ENCODE results near the gene MGAM2.

MGAM2 gene

DNA sequence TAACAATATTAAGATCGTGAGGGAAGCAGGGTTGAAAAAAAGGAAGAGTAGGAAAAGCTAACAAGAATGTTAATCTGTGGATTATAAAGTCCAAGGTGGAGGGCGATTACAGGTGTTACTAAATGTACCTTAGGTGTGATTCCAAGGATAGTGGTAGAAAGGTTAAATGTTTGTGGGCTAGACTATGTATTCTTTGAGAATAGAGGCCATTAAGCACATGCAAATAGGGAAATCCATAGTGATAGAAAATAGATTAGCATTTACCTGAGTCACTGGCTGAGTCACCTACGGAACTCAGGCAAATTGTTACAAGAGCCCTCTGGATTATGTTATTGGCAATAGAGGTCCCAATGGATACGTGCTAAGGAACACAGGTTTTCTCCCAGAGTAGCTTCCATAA, 9.0 kb downstream of the MGAM2 start:
- DNase-seq (ENCODE audit: low read depth in 2 of 2), result no peak

DNA sequence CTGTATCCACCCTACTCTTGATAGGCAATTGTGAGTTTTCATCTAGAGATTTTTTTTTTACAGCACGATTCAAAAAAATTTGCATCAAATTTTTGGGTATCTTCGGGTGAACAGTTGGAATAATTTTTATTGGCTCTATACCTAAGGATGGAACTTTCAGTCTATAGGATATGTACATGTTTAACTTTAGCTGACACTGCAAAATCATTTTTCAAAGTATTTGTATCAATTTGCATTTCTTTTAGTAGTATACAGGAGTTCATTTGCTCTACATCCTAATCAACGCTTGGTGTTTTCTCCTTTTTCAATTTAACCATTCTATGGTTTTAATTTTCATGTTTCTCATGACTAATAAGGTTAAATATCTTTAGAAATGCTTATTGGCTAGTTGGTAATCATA, 11.7 kb downstream of the MGAM2 start:
- no peak for DNase-seq (ENCODE audit: low read depth in 2 of 2)

DNA sequence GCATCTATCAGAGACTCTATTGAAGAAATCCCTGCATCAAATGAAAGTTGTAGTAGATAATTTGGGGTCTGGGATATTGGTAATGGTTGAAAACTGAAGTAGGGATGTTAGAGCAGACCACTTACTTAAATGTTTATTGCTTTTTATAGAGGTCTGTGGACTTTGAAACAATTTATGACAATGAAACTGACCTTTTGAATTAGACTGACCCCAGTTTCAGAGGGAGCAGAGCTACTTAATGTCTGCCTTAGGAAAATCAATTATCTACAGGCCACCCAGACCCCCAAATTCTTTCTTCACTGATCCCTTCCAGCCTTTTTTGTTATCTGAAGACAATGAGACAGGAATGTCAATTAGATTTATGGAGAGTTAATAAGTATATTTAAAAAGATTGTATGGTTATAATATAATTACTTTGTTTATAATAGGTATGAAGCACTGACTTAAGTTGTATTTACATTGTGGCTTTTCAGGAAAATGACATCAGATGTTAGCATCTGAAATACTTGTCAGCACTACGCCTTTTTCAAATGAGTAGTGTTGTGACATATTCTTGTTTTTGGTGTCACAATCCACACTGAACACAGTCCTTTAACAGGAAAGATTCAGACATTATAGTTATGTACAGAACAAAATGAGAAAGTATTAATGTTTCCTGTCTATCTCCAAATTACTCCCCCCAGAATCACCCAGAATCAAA, 13.9 kb downstream of the MGAM2 start:
- DNase-seq (ENCODE audit: low read depth in 2 of 2), result no peak

DNA sequence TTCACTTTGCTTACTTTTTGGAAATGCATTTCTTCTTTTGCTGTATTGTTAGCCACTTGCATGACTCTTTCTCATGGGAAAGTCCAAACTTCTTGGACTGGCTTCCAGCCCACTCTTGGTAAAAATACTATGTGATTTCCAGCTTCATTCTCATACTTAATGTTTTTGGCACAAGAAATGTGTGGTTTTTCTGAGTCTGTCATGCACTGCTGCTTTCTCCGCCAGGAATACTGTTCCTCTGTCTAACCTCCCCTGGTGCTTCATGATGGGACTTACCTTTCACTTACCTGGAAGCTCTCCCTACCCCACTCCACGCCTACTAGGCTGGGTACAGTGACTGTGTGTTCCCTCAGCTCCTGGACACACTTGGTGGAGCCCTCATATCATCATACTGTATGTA, 18.7 kb downstream of the MGAM2 start:
- no peak for DNase-seq (ENCODE audit: low read depth in 2 of 2)

DNA sequence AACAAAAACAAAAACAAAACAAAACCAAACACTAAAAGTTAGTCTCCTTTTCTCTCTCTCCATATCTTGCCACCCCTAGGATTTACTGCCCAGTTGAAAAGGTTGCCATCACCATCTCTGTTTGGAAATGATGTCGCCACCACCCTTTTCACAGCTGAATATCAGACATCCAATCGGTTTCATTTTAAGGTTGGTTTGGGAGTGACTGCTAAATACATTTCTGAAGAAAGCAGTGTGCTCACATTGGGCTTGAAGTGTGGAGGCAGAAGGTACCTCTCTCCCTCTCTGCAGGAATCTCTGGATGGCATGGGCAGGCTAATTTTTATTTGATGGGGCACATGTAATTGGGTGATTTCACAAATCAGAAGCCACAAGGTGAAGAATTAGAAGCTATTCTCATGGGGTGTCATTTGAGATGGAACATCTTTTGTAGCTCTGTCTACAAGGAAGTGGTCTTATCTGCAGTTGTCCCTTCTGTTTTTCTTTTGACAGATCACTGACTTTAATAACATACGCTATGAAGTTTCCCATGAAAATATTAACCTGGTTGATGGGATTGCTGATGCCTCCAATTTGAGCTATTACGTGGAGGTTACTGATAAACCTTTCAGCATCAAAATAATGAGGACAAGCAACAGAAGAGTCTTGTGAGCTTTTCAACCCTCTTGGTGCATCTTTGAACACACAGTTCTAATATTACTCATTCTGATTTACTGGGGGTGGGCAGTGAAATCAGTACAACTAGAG, 20.1 kb downstream of the MGAM2 start:
- no peak for DNase-seq (ENCODE audit: low read depth in 2 of 2)

DNA sequence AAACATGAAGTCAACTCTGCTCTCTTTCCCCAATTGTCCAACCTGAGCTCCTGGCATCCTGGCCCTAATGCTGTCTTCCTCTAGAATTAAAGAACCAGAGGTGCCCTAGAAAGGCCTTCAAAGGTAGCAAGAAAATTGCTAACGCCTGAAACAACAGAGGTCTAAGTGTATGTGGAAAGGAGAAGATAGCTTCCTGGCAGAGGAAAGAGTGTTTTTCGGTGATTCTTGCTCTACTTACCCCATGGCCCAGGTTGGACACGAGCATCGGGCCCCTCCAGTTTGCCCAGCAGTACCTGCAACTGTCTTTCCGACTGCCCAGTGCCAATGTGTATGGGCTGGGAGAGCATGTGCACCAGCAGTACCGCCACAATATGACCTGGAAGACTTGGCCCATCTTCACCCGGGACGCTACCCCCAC, 22.2 kb downstream of the MGAM2 start:
- DNase-seq (ENCODE audit: low read depth in 2 of 2), result no peak

DNA sequence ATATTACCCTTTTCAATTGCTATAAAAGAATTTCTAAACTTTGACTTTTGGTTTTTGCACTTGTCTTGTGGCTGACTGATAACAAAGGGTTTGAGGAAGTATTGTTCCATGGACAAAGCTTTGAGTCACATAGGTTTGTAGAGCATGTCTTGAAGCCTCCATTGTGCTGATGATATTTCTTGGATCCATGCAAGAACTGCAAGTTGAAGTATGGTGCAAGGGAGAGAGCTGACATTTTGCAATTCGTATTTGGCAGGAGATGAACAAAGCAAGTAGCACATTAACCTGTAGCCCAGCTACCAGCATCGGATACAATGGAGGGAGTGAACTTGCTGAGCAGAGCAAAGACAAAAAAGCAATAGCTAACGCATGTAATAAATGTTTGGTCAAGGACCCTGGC, 23.4 kb downstream of the MGAM2 start:
- no peak for DNase-seq (ENCODE audit: low read depth in 2 of 2)

DNA sequence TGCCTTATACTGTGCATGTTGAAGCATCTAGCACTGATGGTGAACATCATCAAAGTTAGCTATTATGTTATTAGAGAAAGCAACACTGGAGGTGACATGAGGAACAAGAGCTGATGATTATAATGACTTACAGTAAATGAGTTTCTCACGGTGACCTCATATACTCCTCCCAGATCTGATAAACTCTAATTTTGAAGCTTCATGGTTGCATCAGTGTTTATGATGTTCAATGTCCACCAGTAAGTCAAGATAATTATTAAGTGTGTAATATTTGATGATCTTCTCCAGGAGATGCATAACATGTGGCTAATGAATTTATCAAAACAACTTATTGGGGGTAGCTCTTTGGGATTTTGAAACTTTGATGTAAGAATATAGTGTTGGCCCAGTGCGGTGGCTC, 27.5 kb downstream of the MGAM2 start:
- no peak for DNase-seq (ENCODE audit: low read depth in 2 of 2)

DNA sequence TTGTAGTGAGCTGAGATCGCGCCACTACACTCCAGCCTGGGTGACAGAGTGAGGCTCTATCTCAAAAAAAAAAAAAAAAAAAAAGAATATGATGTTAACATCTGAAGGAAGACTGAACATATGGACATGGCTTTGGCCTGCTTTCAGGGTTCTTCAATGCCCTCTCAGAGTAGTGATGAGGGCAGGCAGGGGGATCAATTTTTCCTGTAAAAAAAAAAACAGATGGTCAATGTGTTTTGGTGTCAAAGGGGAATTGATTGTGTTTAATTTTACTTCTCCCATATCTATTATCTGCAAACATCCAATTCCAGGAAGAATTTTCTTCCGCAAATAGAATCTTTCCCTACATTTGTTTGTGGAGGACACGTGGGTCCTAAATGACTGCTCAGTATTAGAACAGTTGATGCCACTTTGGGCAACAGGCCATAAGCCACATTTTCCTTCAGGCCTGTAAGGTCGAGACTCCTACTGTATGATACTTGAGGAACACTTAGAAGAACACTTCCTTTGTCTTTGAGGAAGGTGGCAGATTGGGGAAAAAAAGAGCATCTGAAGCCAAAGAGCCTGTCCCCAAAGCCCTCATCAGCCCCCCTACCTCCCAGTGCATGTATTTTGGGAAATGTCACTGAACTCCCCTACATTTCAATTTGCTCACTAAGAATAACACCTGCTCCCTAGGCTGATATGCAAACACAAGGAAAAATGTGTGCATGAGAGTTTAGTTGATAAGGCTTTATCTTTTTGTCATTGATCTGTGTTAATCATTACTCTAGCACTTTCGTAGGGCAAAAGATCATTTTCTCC, 28.3 kb downstream of the MGAM2 start:
- no peak for DNase-seq (ENCODE audit: low read depth in 2 of 2)

DNA sequence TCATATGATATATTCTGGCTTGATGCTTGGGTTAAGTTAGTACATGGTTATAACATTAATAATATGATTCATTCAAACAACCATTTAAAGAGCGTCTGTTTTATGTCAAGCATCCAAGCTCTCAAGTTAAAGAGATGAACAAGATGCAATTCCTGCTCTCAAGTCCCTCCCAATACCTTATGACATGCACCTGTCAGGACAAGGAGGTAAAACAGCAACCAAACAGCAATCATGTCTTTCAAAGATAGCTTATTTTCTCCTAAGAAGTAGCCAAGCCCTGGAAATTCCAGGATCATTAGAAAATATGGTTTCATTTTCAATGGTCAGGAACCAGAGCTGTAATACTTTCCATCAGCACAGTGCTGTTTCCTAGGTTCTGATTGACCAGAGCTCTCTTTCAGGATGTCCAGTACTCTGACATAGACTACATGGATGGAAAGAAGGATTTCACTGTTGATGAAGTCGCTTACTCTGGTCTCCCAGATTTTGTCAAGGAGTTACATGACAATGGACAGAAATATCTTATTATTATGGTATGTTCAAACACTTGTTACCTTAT, 29.0 kb downstream of the MGAM2 start:
- DNase-seq (ENCODE audit: low read depth in 2 of 2), result no peak

DNA sequence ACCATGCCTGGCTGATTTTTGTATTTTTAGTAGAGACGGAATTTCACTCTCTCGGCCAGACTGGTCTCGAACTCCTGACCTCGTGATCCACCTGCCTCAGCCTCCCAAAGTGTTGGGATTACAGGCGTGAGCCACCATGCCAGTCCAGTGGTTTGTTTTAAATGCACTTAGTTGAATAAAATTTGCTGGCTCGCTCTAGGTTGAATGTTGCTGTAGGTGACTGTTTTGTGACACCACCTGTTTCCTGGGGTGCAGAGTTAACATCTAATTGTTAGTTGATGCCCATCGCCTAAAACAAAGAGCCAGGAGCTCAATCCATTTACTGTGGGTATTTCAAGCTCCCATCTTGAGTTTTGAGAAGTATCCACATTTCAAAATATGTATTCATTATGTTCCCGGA, 31.2 kb downstream of the MGAM2 start:
- DNase-seq (ENCODE audit: low read depth in 2 of 2), result no peak

DNA sequence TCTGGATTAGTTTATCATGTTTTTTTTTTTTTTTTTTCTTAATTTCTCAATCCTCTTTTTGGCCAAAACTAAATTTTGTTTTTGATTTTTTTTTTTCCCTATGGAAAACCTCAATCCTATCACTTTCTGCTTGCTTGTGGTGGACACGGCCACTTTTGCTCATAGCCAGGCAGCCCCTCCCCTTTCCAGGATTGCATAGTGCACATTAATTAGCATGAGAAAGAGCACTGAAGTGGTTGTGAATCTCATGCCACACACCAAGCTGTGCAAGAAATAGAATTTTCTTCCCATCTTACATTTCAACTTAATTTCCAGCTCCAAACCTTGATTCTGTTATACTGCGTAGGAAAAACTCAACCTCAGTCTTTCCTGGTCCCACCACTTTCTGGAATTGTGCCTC, 34.6 kb downstream of the MGAM2 start:
- no peak for DNase-seq (ENCODE audit: low read depth in 2 of 2)

DNA sequence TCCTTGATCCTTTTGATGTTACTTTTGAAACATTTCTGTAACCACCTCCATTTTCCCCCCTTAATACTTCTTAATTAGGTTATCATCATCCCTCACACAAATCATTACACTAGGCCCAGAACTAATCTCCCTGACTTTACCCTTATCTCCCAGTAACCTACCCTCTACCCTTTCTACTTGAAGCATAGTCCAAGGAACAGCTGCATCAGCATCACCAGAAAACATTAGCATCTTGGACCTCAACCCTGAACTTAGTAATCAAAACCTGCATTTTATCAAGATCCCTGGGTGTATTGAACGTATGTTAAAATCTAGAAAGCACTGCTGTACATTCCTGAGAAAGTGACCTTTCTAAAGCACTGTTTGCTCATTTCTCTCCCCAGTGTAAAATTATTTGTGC, 38.8 kb downstream of the MGAM2 start:
- no peak for DNase-seq (ENCODE audit: low read depth in 2 of 2)

DNA sequence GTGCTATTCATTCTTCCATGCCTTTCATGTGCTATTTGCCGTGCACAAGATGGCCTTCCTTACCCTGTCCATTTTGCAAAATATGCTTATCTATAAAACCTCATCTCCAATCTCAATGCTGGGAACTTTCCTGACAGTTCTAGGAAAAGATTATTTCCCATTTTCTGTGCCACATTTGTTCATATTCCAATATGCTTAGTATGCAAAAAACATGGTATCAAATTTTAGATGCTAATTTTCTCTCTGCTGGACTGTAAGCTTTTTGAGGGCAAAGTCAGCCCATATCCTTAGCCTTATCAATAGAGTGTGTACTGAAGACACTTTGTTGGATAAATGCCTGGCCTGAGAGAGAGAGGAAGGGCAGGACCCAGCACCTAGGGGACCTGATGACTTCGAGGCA, 39.4 kb downstream of the MGAM2 start:
- DNase-seq (ENCODE audit: low read depth in 2 of 2), result no peak

DNA sequence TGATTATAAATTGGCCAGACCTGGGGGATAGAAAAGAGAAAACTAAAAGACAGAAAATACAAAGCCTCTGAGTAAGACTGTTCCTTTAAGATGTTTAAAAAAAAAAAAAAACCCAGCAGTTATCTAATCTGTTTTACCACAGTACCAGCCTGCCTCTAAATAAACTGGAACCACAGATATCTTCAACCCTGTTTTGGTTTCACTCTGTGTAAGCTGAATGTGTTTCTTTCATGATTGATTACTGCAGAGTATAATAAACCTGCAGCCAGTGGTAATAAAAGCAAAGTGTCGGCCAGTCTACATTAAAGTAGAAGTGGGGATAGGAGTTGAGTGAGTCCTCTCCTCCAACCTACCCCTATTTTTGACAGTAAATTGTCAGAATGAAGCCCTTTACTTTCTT, 40.6 kb downstream of the MGAM2 start:
- DNase-seq (ENCODE audit: low read depth in 2 of 2), result no peak

DNA sequence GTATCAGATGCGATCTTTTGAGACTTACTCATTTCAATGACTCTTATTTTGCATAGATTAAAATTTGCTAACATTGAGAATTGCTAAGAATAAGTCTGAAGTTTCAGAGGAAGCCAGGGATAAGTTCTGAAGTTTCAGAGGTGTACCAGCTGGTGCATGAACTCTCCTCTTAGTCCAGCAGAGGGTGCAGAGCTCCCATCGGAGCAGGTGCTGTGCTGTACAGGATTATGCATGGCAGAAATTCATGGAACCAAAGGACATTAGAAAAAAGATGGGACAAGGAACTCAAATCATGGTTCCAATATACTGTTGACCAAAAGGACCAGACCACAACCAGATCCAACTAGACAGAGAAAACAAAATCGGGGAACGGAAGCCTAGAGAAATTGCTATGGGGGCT, 41.9 kb downstream of the MGAM2 start:
- DNase-seq (ENCODE audit: low read depth in 2 of 2), result no peak

DNA sequence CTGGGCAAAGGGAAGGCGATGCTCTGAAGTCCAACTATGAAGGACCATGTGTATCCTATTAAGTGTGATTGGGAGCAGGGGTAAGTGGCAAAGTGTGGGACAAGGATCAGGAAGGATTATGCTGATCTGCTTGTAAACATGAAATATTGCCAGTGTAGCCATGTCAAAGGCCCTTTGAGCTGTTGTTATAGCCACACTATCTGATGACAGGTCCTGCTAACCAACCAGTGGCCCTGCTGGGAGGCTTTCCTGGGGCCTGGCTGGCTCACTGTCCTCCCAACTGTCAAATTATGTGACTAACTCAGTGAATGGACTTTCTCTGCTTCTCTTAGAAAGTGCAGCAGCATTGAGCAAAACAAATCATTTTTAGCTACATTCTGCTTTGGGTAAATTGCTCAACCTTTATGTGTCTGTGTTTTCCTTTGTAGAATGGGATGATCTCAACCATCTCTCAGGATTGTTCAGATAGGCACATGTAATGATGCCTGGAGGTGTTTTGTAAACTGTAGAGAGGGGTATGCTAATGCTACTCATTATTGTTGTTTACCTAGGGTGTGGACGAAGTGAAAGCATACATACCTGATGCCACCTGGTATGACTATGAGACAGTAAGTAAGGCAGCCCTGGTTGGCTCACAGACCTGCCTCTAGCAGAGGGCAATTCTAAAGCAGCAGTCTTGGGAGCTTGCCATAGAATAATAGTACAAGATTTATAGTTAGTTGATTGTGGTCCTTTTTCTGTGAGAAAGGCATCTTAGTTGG, 47.4 kb downstream of the MGAM2 start:
- no peak for DNase-seq (ENCODE audit: low read depth in 2 of 2)

DNA sequence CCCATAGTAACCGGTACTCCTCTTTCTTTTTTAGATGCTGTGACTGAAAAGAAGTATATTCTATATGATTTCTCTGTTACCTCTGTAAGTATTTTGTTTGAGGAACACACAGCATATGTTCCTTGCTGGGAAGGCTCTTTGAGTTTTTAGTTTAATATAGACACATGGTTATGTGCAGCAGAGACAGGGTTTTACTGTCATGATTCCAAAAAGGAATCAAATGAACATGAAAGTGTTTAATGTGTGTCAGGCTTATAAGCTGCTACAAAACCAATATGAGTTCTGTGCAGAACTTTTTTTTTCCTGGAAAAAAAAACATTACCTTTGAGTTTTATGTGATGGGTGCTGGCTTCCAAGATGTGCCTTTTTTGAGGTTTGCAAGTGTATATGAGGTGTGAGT, 50.4 kb downstream of the MGAM2 start:
- DNase-seq (ENCODE audit: low read depth in 2 of 2), result no peak

DNA sequence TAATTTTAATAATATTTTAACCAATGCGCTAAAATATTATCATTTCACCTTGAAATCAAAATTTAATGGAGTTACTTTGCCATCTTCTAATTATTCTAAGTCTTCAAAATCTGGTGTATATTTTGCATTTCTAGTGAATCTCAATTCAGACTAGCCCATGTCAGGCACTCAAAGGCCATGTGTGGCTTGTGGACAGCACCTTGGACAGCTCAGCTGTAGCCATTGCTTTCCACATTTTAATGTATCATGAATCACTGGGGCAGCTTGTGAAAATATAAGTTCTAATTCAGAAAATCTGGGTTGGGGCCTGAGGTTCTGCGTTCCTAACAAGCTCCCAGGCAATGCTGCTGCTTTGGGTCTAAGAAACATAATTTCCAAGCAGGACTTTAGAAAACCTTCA, 57.2 kb downstream of the MGAM2 start:
- DNase-seq (ENCODE audit: low read depth in 2 of 2), result no peak

DNA sequence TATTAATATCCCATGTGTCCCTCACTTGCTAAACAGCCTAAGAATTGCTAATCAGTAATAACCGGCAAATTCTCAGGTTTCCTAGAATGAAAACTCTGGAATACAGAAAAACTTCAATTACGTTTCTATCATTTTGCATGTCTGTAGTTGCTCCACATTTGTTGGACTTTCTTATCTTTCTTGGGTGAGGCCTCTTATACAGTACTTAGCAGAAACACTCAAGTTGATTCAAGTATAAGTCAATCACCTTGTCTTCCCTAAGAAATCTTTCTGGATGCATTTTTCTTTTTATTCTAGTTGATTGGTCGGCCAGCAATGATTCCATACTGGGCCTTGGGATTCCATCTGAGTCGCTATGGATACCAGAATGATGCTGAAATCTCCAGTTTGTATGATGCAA, 61.4 kb downstream of the MGAM2 start:
- DNase-seq (ENCODE audit: low read depth in 2 of 2), result no peak

DNA sequence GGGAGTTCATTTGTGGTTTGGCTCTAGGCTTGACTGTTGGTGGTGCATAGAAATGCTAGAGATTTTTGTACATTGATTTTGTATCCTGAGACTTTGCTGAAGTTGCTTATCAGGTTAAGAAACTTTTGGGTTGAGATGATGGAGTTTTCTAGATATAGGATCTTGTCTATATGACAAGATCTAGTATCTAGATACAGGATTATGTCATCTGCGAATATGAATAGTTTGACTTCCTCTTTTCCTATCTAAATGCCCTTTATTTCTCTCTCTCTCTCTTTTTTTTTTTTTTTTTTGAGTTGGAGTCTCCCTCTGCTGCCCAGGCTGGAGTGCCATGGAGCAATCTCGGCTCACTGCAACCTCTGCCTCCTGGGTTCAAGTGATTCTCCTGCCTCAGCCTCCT, 62.9 kb downstream of the MGAM2 start:
- DNase-seq (ENCODE audit: low read depth in 2 of 2), result no peak

DNA sequence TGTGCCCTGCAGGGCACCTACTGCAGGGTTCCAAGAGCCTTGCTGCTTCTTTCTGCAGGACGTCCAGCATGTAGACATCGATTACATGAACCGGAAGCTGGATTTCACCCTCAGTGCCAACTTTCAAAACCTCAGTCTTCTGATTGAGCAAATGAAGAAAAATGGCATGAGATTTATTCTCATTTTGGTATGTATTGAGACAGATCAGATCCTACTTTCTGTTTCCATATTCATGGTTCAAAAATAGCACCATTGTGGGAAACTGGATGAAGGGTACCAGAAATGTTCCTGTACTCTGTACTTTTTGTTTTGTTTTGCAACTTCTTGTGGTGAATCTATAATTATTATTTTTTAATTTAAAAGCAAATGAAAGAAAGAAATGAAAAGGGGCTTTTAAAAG, 64.1 kb downstream of the MGAM2 start:
- DNase-seq (ENCODE audit: low read depth in 2 of 2), result no peak

Data from stimulated activated CD4-positive, alpha-beta T cell treated with anti-CD3 and anti-CD28 coated beads, Interleukin-15, amount 100 ng/mL, for 48 hours (primary cell).